ENCODE measurements around the gene ARPC4. TPM values are rescaled to one million over a fixed set of nuclear protein-coding genes. Genes with fewer than 3 reads are reported as not detected.

Gene ARPC4
- total and polyA plus RNA-seq, 10 of the 15 experiments (the other 5 are each of a cell fraction or from before 2014, with no cell fraction given) = 42.0 to 354 (median 268) TPM

DNA sequence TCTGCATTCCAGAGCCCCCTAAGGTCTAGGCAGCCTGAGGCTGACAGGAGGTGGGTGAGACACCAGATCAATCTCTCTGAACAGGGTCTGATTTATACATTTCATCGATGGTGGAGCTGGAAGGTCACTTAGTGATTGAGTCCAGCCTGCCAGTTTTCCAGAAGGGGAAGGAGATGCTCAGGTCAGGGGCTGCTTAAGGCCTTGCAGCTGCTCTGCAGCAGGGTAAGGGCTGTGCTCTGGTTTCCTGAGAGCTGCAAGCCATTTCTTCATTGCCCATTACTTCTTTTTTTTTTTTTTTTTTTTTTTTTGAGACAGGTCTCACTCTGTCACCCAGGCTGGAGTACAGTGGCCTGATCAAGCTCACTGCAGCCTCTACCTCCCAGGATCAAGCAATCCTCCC lies 11.3 kb upstream of the ARPC4 start:
- ChIA-PET CTCF (interaction anchor here (0.6 to 4.0 kb wide), 8 partner anchors 9 to 428 kb away, joined by 3 to 15 read pairs (median 3); partner anchors contain the start of genes ARPC4, CRELD1 and OGG1), SMC1A (ENCODE audit: uncharacterized antibody, unreplicated experiment) (interaction anchor here (0.7 to 1.9 kb wide), 8 partner anchors 9 to 276 kb away, joined by 3 to 8 read pairs (median 3); no protein-coding TSS in a partner anchor), RAD21 (ENCODE audit: unreplicated experiment) (interaction anchor here (1.3 to 3.0 kb wide), 6 partner anchors 12 to 693 kb away, joined by 3 to 11 read pairs (median 4); partner anchors contain the start of genes ARPC4 and OGG1), POLR2A (interaction anchor here (0.5 to 1.8 kb wide), 7 partner anchors 9 to 299 kb away, joined by 3 to 9 read pairs (median 4); partner anchors contain the start of genes ARPC4 and TADA3)
- no peak for ATAC-seq
- Histone ChIP-seq H3K36me3 (ENCODE audit: control insufficient read depth in 2 of 2, insufficient read depth in 2 of 2, low read length in 1 of 2) (peaks cover 2 to 7% of the 10 kb centered on the region in 2 experiments; a peak in 2 of 4 replicates), H3K27me3 (replicated peaks in 1 of 2; ENCODE audit: control insufficient read depth in 2 of 2, insufficient read depth in 2 of 2, low read length in 1 of 2) (no peaks in the 10 kb centered on the region), H3K9ac (ENCODE audit: control insufficient read depth, insufficient read depth, low read length) (no peak overlapping the region), H3K4me3 (no peak overlapping the region), H3K4me2 (ENCODE audit: control insufficient read depth, insufficient read depth) (no peak overlapping the region), H3K27ac (ENCODE audit: control insufficient read depth, insufficient read depth) (no peak overlapping the region), H4K20me1 (ENCODE audit: control insufficient read depth, insufficient read depth) (no peaks in the 10 kb centered on the region), H3K4me1 (ENCODE audit: control insufficient read depth, insufficient read depth, low read length) (peaks cover 31% of the 10 kb centered on the region), H3K9me3 (replicated peaks; ENCODE audit: control insufficient read depth, insufficient read depth, low read length) (no peaks in the 10 kb centered on the region), H2AFZ (ENCODE audit: control insufficient read depth, low read depth, low read length) (no peak overlapping the region), H3K79me2 (ENCODE audit: control insufficient read depth, insufficient read depth, low read length) (no peaks in the 10 kb centered on the region)
- FAIRE-seq = no peak
- no TSS peak for BruUV-seq (replicated peaks)
- no peak for TF ChIP-seq HDAC2 (IDR thresholded peaks at IDR 0.05)
- TF ChIP-seq SP1 (IDR thresholded peaks at IDR 0.05; ENCODE audit: low read depth, low read length) = no peak
- TF ChIP-seq CHD4 (IDR thresholded peaks at IDR 0.05) = no peak
- TF ChIP-seq SMAD5 (IDR thresholded peaks at IDR 0.05; ENCODE audit: low read depth) = no peak
- no peak for TF ChIP-seq RCOR1 (conservative IDR thresholded peaks at IDR 0.05; ENCODE audit: low read depth, low read length)
- no peak for TF ChIP-seq ESRRA (IDR thresholded peaks at IDR 0.05; ENCODE audit: low read length)
- no peak for TF ChIP-seq RELA (IDR thresholded peaks at IDR 0.05; ENCODE audit: borderline replicate concordance, partially characterized antibody)
- TF ChIP-seq CHD1 (IDR thresholded peaks at IDR 0.05; ENCODE audit: low read depth, low read length) = no peak
- TF ChIP-seq JUND (IDR thresholded peaks at IDR 0.05; ENCODE audit: low read depth, low read length) = no peak
- TF ChIP-seq, protein P1, sequence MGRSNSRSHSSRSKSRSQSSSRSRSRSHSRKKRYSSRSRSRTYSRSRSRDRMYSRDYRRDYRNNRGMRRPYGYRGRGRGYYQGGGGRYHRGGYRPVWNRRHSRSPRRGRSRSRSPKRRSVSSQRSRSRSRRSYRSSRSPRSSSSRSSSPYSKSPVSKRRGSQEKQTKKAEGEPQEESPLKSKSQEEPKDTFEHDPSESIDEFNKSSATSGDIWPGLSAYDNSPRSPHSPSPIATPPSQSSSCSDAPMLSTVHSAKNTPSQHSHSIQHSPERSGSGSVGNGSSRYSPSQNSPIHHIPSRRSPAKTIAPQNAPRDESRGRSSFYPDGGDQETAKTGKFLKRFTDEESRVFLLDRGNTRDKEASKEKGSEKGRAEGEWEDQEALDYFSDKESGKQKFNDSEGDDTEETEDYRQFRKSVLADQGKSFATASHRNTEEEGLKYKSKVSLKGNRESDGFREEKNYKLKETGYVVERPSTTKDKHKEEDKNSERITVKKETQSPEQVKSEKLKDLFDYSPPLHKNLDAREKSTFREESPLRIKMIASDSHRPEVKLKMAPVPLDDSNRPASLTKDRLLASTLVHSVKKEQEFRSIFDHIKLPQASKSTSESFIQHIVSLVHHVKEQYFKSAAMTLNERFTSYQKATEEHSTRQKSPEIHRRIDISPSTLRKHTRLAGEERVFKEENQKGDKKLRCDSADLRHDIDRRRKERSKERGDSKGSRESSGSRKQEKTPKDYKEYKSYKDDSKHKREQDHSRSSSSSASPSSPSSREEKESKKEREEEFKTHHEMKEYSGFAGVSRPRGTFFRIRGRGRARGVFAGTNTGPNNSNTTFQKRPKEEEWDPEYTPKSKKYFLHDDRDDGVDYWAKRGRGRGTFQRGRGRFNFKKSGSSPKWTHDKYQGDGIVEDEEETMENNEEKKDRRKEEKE (IDR thresholded peaks at IDR 0.05) = no peak
- no peak for TF ChIP-seq NR2C2 (IDR thresholded peaks at IDR 0.05; ENCODE audit: borderline replicate concordance, control insufficient read depth, insufficient read length, low read depth)
- TF ChIP-seq SPI1 (IDR thresholded peaks at IDR 0.05; ENCODE audit: borderline replicate concordance, insufficient read depth, low read depth, low read length) = no peak
- TF ChIP-seq ZNF207 (IDR thresholded peaks at IDR 0.05; ENCODE audit: borderline replicate concordance) = no peak
- no peak for TF ChIP-seq SUZ12 (IDR thresholded peaks at IDR 0.05; ENCODE audit: unreplicated experiment)
- no peak for TF ChIP-seq BACH1 (IDR thresholded peaks at IDR 0.05; ENCODE audit: borderline replicate concordance)
- no peak for TF ChIP-seq IKZF1 (conservative IDR thresholded peaks at IDR 0.05)
- TF ChIP-seq KAT2A (conservative IDR thresholded peaks at IDR 0.05; ENCODE audit: control insufficient read depth, low read depth, low read length) = no peak
- TF ChIP-seq EGR1 (IDR thresholded peaks at IDR 0.05; ENCODE audit: borderline replicate concordance in 1 of 2, low read depth in 2 of 2, low read length in 2 of 2) = no peak
- intact Hi-C loops (cut with micrococcal nuclease; ENCODE audit: unreplicated experiment) = no loop called here
- in situ Hi-C loops (cut with MboI) = no loop called here
- no peak for DNase-seq (ENCODE audit: low read depth, low spot score)
- WGBS (ENCODE audit: insufficient coverage, insufficient replicate concordance, low lambda C conversion rate, missing lambda C conversion rate) = 91% methylated on average over 1 of the region's 1 CpG
